ENCODE data around the gene RELCH.
A peak's percentile ranks its signal among the peaks of the same experiment; 100 is the strongest.
"Not testable (repeated sequence)": the region's sequence is repeated elsewhere in the genome, so short reads cannot be mapped to it uniquely, and the experiment has no call there.

Gene RELCH, protein sequence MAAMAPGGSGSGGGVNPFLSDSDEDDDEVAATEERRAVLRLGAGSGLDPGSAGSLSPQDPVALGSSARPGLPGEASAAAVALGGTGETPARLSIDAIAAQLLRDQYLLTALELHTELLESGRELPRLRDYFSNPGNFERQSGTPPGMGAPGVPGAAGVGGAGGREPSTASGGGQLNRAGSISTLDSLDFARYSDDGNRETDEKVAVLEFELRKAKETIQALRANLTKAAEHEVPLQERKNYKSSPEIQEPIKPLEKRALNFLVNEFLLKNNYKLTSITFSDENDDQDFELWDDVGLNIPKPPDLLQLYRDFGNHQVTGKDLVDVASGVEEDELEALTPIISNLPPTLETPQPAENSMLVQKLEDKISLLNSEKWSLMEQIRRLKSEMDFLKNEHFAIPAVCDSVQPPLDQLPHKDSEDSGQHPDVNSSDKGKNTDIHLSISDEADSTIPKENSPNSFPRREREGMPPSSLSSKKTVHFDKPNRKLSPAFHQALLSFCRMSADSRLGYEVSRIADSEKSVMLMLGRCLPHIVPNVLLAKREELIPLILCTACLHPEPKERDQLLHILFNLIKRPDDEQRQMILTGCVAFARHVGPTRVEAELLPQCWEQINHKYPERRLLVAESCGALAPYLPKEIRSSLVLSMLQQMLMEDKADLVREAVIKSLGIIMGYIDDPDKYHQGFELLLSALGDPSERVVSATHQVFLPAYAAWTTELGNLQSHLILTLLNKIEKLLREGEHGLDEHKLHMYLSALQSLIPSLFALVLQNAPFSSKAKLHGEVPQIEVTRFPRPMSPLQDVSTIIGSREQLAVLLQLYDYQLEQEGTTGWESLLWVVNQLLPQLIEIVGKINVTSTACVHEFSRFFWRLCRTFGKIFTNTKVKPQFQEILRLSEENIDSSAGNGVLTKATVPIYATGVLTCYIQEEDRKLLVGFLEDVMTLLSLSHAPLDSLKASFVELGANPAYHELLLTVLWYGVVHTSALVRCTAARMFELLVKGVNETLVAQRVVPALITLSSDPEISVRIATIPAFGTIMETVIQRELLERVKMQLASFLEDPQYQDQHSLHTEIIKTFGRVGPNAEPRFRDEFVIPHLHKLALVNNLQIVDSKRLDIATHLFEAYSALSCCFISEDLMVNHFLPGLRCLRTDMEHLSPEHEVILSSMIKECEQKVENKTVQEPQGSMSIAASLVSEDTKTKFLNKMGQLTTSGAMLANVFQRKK

DNA sequence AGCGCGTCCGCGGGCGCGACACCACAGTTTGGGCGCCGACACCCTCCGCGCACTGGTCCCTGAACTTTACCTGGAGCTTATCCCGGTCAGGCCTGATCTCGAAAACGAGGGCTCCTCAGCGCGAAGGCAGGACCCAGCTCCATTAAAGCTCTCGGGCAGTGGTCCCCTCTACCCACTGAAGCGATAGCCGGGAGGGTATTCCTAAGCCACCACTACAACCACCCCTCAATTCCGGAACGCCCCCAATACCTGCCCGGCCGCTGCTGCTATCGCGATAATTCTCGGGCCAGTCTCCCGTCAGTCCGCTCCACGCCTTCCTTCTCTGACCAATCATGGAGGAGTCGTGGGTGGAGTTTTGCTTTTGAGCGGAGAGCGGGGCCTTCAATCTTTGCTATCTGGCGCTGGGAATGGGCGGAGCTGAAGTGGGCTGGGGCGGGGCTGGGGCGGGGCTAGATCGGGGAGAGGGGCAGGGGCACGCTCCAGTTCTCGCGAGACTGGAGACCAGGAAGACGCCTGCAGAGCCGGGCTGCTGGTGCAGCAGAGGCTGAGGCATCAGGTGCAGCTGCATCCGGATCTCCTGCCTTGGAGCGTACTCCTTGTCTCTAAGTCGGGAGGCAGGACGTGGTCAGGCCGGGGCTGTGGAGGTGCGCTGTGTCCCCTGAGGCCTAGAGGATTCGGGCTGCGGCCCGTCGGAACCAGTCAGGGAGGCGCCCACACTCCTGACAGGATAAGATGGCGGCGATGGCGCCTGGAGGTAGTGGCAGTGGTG lies at the start of gene RELCH, which contains the start of gene PIGN:
Gene RELCH, plus strand, starts transcription at position 482 of the 769 bp plus-strand sequence. Its CDS starts 251 bp downstream, at position 733.
Gene PIGN, minus strand, starts transcription at position 283 of the 769 bp plus-strand sequence. CDS start 25,703 bp downstream, outside the sequence.
- peak; percentile 83 for DNase-seq

DNA sequence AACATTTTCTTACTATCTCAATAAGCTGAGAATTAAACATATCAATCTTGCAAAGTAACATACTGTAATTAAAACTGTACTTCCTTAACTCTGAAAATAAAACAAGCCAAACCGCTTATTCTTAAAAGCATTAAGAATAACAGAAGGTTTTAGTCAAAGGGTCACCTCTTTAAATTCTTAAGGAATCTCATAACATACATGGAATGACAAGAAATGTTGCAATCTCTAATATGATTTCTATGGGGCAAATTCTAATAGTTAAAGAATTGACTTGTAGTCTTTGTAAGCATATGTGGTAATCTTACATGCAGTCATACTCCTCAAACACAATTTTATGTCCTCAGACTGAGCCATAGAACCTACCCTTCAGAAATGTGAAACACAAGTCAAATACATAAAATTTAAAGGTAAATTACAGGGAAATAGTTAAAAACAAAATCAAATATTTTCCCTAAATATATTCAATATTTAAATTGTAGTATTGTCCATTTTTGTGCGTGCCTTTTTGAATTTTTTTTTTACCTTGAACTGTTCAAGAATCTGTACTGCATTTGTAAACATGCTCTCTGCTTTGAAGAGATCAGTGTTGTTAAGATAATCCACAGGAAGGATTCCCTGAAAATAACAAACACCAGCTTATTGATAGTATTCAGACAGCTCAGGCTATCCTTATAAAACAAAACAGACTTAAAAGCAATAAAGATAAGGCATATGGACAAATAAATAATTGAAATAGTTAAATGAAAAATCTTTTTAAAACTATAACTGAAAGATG lies 48.4 kb upstream of the RELCH start:
- no peak for DNase-seq

DNA sequence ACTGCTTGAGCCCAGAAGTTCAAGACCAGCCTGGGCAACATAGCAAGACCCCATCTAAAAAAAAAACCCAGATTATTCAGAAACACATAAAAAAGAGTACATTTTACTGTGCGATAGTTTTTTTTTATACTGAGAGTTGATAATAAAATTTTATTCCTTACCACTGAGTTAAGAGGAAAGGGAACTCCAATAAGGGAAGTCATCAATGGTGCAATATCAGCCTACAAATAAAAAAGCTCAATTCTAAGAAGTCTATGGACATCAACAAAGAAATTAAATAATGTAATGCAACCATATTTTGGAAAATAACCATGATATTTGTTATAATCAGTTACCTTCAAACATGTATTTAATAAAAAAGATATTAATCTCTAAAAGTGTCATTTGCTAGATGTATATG lies 46.8 kb upstream of the RELCH start:
- DNase-seq: no peak

DNA sequence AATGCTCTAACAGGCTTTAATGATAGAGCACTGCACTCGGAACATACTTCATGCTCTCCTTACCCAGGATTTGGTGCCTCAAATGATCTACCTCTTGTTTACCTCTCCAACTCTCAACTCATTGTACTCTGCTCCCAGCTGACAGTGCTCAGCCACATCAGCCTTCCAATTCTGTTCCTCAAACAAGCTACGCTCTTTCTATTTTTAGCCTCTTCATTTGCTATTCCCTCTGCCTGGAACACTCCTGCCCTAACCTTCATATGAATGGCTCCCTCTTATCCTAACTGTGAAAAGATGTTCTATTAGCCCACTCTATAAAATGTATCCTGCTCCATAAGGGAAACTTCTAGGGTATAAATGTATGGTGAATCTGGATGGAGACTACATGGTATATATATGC lies 42.7 kb upstream of the RELCH start:
- DNase-seq: no peak

DNA sequence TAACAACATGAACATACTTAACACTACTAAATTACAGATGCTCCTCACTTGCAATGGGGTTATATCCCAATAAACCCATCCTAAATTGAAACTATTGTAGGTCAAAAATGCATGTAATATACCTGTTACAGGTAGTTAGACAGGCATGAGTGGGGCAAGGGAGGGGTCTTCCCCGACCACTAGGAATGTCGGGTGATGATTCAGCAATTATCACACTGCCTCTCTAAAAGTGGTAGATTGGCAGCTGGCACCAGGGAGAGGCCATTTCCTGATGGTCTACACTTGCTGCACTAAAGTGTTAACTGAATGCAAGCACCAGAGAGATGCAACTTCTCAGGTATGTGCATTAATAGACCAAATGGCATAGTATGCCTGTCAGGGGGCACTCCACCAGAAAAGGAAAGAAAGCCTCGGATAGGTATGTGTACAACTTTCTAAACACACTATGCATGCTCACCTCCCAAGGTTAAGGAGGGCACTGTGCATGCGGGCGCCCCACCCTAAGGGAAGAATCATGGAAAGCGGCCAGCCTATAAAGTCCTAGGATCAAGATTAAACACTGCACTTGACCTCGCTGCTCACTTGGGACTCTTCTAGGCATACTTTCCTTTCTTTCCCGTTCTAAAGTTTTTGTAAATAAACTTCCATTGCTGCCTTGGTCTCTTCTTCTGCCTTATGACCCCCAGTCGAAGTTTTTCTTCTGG lies 35.8 kb upstream of the RELCH start:
- DNase-seq: no peak

DNA sequence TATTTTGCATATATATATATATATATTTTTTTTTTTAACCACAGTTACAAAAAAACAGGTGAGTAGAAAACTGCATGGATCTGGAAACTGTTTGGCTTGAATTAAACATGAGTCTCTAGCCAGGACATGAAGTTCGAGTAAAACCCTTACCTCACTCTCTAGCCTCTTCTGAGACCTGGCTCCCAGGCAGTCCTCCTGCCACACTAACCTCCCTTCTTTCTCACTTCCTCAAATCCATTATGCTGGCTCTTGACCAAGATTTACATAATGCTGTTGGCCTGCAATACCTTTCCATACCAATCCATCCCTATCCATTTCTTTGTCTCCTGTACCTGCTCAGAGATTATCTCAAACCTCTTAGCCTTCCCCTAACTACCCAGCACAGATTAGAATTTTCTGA lies 34.2 kb upstream of the RELCH start:
- no peak for DNase-seq

DNA sequence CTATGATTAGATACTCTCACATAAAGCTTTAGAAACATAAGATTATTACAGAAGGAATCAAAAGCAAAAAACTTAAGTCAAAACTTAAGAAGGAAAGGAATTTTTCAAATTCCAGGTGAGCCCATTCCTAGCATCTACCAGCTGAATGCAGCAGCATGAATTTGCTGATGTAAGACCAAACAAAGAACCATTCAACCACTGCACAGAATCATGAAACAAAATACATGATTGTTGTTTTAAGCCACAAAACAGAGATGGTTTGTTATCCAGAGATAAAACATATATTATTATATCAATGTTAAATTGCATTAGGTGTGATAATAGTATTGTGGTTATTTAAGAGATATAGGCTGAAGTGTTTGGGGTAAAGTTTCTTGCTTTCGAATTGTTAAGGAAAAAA lies 29.2 kb upstream of the RELCH start:
- no peak for DNase-seq

DNA sequence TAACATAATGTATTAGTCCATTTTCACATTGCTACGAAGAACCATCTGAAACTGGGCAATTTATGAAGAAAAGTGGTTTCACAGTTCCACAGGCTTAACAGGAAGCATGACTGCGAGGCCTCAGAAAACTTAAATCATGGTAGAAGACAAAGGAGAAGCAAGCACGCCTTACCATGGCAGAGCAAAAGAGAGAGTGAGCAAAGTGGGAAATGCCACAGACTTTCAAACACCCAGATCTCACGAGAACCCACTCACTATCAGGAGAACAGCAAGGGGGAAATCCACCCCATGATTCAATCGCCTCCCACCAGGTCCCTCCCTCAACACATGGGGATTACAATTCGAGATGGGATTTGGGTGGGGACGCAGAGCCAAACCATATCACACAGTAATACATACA lies 22.7 kb upstream of the RELCH start:
- no peak for DNase-seq

DNA sequence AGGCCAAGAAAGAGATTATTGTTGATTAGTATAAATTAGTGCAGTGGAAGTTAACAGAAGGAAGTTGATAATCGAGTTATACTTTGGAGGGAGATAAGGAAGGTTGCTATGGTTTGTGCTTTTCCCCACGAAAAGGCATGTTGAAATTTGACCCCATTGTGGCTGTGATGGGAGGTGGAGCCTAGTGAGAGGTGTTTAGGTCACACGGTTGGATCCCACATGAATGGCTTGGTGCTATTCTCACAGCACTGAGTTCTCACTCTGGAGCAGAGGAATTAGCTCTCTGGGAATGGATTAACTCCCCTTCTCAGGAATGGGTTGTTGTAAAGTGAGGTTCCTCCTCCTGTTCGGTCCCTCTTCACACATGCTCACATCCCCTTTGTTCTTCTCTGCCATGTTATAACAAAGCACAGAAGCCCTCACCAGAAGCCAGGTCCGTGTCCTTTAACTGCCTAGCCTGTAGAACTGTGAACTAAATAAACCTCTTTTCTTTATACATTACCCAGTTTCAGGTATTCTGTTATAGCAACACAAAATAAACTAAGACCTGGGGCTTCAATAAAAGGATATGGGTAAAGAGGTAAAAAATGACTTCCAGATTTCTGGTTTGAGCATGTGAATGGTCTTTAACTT lies 22.1 kb upstream of the RELCH start:
- DNase-seq: no peak

DNA sequence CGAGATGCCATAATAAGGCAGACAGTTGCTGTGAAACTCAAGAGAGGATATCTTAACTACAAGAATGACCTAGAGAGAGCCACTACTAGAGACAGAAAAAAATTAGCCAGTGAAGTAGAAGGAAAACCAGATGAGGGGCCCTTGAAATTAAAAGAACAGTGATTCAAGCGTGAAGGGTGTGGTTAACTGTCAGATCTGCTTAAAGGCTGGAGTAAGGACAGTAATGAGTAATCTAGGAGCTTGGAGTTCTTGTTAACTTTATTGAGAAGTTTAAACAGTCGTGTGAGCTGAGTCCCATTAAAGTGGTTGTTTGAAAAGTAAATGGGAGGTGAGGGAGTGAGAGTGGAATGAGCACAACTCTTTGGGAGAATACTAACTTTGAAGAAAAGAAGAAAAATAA lies 21.5 kb upstream of the RELCH start:
- no peak for DNase-seq

DNA sequence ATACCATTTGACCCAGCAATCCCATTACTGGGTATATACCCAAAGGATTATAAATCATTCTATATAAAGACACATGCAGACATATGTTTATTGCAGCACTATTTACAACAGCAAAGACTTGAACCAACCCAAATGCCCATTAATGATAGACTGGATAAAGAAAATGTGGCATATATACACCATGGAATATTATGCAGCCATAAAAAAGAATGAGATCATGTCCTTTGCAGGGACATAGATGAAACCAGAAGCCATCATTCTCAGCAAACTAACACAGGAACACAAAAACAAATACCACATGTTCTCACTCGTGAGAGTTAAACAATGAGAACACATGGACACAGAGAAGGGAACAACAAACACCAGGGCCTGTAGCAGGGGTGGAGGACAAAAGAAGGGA lies 20.5 kb upstream of the RELCH start:
- DNase-seq: not testable (repeated sequence)

DNA sequence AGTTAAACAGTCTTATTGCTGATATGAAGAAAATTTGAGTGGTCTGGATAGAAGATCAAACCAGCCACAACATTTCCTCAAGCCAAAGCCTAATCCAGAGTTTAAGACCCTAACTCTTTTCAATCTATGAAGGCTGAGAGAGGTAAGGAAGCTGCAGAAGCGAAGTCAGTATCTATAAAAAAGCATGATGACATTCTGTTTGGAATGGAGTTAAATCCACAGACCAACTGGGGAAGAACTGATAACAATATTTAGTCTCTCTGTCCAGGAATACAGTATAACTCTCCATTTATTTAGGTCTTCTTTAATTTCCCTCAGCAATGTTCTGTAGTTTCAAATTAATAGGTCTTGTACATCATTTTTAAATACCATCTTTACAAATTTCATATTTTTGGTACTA lies 16.2 kb upstream of the RELCH start:
- DNase-seq: no peak

DNA sequence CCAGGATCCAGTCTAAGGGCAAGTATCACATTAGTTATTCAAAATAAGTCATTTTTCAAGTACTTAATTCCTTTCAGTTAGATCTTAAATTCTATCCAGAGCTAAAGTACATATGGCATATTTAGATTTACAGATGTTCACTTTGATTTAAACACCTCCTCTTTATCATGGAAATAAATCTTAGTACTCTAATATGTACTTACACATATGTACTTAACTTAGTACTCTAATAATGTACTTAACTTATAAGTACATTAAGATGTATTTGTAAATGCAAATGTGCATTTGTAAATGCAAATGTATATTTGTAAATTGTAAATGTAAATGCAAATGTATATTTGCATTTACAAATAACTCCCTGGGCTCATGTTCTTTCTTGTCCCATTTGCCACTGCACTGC lies 14.8 kb upstream of the RELCH start:
- DNase-seq: no peak

DNA sequence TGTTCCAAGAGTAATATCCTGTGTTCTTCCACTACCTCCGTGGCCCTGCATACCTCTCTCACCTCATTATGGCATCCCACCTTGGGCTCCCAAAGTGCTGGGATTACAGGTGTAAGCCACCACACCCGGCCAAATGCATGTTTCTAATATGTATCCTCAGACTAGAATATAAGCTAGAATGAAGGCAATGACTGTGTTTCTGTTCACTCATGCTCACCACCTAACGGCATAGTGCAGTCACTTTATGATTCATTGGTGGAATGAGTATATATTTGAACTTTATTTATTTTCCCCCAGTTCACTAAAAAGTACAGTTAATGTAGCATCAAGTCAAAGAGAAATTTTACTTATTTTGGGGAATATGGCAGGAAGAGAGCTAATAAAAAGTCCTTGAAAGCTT lies 11.5 kb upstream of the RELCH start:
- DNase-seq: no peak

DNA sequence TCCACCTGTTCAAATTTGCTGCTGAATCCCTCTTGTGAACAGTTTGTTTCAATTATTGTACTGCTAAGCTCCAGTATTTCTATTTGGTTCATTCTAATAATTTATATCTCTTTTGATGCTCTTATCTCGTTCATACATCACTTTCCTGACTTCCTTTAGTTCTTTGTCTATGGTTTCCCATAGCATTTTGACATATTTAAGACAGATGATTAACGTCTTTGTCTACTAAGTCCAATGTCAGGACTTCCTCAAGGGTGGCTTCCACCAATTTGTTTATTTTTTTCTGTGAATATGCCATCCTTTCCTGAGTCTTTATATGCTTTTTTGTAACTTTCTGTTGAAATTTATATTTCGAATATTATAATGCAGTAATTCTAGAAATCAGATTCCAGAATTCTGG lies 9.8 kb upstream of the RELCH start:
- no peak for DNase-seq

DNA sequence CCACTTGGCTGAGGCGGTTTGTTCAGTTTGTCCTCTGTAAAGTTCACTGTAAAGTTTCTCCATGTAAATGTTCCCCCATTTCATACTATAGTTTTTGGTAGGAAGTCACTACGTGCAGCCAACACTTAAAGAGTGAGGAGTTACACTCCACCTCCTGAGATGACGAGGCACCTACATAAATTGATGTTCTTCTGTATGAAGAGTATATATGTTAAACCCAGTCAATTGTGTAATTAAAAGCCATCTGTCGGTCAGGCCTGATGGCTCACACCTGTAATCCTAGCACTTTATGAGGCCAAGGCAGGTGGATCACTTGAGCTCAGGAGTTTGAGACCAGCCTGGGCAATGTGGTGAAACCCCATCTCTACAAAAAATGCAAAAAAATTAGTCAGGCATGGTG lies 7.8 kb upstream of the RELCH start:
- no peak for DNase-seq

DNA sequence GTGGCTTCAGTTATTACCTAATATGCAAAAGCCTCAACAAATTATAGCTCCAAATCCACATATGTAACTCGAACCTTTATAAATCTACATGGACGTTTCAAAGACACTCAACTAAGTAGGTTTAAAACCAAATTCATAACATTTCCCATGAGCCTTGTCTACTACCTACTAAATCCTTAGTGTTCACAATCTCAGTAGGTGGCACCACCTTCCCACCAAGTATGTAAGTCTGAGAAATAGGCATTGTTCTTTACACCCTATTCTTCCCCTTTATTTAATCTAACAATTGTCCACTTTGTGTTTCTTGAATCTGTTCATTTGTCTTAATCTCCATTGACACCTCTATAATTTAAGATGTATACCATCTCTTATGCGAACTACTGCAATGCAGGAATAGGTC lies 4.8 kb upstream of the RELCH start:
- DNase-seq: no peak

DNA sequence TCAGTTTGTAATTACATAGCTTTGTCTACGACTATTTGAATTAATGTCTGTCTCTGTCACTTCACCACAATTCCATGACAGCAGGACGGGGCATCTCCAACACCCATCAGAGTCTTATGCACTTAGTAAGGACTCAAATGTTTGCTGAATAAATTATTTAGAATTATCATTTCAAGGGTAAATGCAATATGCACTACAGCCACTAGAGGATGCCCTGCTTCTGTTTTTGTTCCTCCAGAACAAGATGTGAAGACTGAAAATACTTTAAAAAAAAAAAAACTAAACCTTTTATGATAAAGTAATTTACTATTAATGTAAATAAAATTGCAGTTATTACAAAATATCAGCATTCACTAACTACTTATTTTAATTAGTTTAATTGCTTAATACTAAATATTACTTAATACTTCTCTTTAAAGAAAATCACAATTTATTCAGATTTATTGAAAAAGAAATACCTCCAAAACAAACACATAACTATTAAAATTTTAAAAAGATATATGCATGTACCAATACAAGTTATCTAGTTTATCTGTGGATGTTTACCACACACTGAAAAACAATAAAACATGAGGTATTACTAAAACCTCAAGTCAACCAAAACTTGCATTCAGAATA lies 3.4 kb upstream of the RELCH start:
- DNase-seq: no peak

DNA sequence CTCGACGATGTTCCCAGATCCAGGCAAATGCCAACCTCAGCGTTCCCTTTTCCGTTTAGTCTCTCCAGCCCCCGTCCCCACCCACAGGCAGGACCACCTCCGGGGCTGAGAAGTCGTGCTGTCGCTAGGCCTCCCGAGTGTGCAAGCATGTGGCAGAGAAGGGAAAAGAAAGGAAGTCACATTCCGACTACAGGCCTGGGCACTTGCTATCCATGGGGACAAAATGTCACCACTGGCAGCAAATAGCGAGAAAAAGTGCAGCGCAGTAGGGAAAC lies 619 bp upstream of the RELCH start:
- DNase-seq: no peak

All from NCI-H1436 treated with DMSO at 0.1 percent for 48 hours (cell line).